Adrenal gland (tissue), 5 donors: ENCODE results near the gene LAMA1.

ENCODE experiments used
- POLR2A ChIP-seq, 2 donors: fragments of 450-650 bp; IDR thresholded peaks; one replicate each; pipeline ENCODE4 v1.6.1; 2017; ENCODE audit warnings: antibody characterized with exemption in 2 of 2, mild to moderate bottlenecking in 2 of 2, moderate library complexity in 1 of 2
- TF ChIP-seq, protein P1 (sequence below), 6 experiments: fragments of 450-650 bp in 4 of 6; fragments of 200-600 bp in 2 of 6; sonication (generic) in 1 of 6; IDR thresholded peaks; 1 replicate in 5 of 6; 2 replicates in 1 of 6; pipeline versions ENCODE4 v1.5.1 to v1.8.0; 2016 to 2021; ENCODE audit warnings: antibody characterized with exemption in 6 of 6, mild to moderate bottlenecking in 2 of 6, moderate library complexity in 1 of 6
- donor health status: DM: no; HTN: no; CAD: no.

DNA sequence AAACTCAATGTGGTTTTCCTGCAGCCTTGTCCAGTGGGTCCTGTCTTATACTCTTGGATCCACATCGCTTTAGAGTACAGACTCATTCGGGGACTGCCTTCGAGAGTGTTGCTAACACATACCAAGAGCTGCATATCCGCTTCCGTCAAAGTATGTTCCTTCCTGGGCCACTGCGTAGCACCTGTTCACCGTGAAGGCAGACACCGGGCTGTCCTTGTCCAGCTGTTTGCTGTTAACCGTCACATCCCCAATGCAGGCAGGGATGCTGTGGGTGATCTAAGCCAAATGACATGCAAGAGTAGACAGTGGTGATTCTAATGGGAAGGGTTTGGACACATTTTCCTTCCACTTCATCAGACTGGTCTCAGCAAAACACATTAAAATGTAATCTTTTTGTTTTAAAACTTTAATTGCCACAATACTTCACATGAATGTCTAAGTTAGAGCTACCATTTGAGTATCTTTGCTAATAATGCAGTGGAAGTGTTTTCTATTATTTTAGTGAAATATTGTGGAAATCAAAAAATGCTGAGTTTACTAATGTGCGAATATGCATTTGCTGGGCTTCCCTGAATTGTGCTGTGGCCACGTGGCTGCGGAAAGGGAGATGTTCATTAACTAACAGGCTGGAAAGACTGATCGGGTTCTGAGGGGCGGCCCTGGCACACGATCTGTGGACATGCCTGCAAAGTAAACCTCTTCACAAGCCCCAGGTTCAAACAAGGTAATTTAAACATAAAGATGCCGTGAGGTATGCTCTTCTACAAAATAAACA is 169.1 kb downstream of the LAMA1 start:
- no peak for TF ChIP-seq POLR2A (IDR thresholded peaks at IDR 0.05)
- TF ChIP-seq, protein P1, sequence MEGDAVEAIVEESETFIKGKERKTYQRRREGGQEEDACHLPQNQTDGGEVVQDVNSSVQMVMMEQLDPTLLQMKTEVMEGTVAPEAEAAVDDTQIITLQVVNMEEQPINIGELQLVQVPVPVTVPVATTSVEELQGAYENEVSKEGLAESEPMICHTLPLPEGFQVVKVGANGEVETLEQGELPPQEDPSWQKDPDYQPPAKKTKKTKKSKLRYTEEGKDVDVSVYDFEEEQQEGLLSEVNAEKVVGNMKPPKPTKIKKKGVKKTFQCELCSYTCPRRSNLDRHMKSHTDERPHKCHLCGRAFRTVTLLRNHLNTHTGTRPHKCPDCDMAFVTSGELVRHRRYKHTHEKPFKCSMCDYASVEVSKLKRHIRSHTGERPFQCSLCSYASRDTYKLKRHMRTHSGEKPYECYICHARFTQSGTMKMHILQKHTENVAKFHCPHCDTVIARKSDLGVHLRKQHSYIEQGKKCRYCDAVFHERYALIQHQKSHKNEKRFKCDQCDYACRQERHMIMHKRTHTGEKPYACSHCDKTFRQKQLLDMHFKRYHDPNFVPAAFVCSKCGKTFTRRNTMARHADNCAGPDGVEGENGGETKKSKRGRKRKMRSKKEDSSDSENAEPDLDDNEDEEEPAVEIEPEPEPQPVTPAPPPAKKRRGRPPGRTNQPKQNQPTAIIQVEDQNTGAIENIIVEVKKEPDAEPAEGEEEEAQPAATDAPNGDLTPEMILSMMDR (IDR thresholded peaks at IDR 0.05) = no peak
